Skeletal muscle tissue (tissue), 4 donors: ENCODE measurements around the gene PPARGC1A. TPM values are rescaled to one million over a fixed set of nuclear protein-coding genes. Genes with fewer than 3 reads are reported as not detected.
A peak's percentile ranks its signal among the peaks of the same experiment; 100 is the strongest.

ENCODE experiments used
- H3K27ac ChIP-seq: one replicate; pipeline ENCODE4 v1.7.0; 2013; ENCODE audit warnings: mild to moderate bottlenecking, low read depth, low read length, inconsistent platforms
- H3K27me3 ChIP-seq, 3 donors: one replicate each; pipeline ENCODE4 v1.7.0; 2013; ENCODE audit warnings: low read length in 3 of 3; ENCODE audit not compliant: control insufficient read depth in 3 of 3, insufficient read depth in 3 of 3
- H3K36me3 ChIP-seq, 3 donors: one replicate each; pipeline ENCODE4 v1.7.0; 2013; ENCODE audit warnings: low read length in 3 of 3; ENCODE audit not compliant: control insufficient read depth in 3 of 3, insufficient read depth in 3 of 3
- H3K4me1 ChIP-seq, 3 donors: one replicate each; pipeline ENCODE4 v1.7.0; 2013; ENCODE audit warnings: low read length in 3 of 3, mild to moderate bottlenecking in 3 of 3; ENCODE audit not compliant: control insufficient read depth in 3 of 3, insufficient read depth in 3 of 3
- H3K4me3 ChIP-seq, 3 donors: one replicate each; pipeline ENCODE4 v1.7.0; 2013; ENCODE audit warnings: low read length in 3 of 3
- H3K9ac ChIP-seq, 3 donors: one replicate each; pipeline ENCODE4 v1.7.0; 2013; ENCODE audit warnings: low read length in 3 of 3, mild to moderate bottlenecking in 3 of 3, moderate library complexity in 2 of 3, low read depth in 1 of 3
- H3K9me3 ChIP-seq, 3 donors: one replicate each; pipeline ENCODE4 v1.7.0; 2013; ENCODE audit warnings: low read length in 3 of 3; ENCODE audit not compliant: control insufficient read depth in 3 of 3
- total RNA-seq: library from RNA; depleted of rRNA; stranded (reverse); fragments of >200 nt; gene quantifications from one replicate; pipeline ENCODE4 v1.2.3, GENCODE V29; 2014
- donor health status: Osteomylitis.

PPARGC1A gene
- total RNA-seq, 1 donor from 2014 or later, result 12.5 TPM

DNA sequence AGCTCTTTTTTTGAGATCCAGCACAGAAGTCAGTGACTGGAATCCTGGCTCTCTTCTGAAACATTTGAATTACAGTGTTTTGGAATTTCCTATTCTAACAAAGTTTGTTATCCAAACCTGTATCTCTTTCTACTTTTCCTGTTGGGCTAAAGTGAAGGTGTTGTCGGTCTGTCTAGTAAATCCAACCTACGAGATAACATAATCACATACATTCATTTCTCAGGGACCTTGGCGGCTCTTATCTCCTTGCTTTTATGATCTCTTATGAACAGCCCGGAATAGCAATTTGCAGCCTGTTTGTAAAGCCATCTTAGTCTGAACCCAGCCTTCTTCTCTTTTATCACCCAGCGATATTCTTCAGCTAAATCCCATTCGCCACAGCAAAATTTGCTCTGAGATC, 14.5 kb downstream of the PPARGC1A start:
- no peaks in the 10 kb centered on the region for H3K27me3 ChIP-seq
- H3K9me3 ChIP-seq, result no peaks in the 10 kb centered on the region
- no peak overlapping the region for H3K9ac ChIP-seq
- H3K4me3 ChIP-seq, result no peak overlapping the region
- H3K4me1 ChIP-seq, result peaks cover 43 to 66% (median 47%) of the 10 kb centered on the region in 3 donors
- H3K36me3 ChIP-seq, result no peaks in the 10 kb centered on the region
- H3K27ac ChIP-seq, result peak overlapping the region; percentile 82

DNA sequence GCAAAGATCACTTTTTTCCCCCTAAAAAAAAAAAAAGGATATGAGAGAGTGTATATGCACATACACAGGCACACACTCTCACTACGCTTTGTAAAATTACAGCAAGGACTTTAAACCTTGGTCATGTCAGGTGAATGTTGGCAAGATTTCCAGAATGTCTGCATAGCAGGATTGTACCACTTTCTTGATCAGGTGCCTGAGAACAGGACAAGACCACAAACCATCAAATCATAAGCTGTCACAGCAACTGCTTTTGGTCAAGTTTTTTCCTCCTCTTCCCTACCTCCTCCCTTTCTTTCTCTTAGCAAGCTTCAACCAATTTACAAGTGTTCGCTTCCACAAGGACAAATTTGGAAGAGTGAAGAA, 15.3 kb downstream of the PPARGC1A start:
- Histone ChIP-seq H3K27ac (peak overlapping the region; percentile 82), H3K36me3 (no peaks in the 10 kb centered on the region), H3K4me1 (peaks cover 39 to 63% (median 45%) of the 10 kb centered on the region in 3 donors)

DNA sequence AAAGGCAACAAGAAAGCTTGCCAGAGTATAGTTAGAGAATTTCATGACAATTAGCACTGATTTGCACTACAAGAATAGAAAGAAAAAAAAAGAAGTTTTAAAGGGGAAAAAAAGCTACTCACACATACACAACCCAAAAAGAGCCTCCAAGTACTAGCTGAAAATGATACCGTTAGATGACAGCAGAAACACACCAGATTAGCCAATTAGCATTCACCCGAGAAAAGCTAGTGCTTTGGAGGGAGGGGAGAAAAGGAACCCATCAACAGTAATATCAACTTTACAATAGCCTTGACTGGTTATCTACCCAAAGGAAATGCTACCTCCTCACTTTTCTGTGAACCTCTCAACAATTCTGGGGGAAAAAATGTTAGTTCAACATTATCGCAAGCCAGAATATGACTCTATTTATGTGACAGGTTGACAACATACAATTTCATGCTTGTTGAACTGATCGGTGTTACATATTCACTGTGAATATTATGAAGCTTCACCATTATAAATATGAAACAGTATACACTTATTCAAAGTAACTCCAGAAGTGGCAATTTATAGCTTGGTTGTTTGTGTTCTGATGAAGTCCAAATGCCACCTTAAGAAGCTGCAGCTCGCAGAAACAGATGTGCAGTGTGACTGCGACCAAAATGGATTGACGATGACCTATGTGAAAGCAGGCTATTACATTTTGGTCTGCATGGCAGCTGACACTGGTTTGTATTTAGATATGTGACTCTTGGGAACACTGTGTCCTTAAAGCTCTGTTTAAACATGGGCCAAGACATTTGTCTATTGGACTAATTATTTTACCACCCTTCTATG, 15.9 kb downstream of the PPARGC1A start:
- no peaks in the 10 kb centered on the region for H3K9me3 ChIP-seq
- H3K4me3 ChIP-seq, result peak overlapping the region in 2 of 3 donors; percentile 15 to 47
- no peaks in the 10 kb centered on the region for H3K27me3 ChIP-seq
- peak overlapping the region in 1 of 3 donors; percentile 55 for H3K9ac ChIP-seq
- H3K4me1 ChIP-seq, result peaks cover 41 to 62% (median 43%) of the 10 kb centered on the region in 3 donors
- no peaks in the 10 kb centered on the region for H3K36me3 ChIP-seq
- H3K27ac ChIP-seq, result peak overlapping the region; percentile 82

More for the DNA sequence above, 15.3 kb downstream of the PPARGC1A start:
- Histone ChIP-seq H3K9me3 (no peaks in the 10 kb centered on the region), H3K27me3 (no peaks in the 10 kb centered on the region), H3K9ac (peak overlapping the region in 1 of 3 donors; percentile 40), H3K4me3 (peak overlapping the region in 1 of 3 donors; percentile 44)

DNA sequence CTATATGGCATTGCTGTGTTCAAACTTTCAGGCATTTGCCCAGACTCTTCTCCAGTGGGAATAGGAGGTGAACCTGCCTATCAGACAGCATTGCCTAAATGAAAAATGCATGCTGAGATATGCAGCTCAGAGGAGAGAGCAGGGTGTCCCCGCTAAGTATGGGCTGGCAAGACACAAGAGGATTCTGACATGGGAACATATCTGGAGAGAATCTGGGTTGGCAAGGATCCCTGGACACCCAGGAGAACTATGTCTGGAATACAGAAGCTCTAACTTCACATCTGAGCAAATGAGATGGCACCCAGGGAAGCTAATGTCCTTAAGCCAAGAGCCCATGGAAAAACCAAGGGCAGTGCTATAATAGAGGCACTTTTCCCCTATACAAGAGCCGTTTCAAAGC, 18.4 kb downstream of the PPARGC1A start:
- no peaks in the 10 kb centered on the region for H3K27me3 ChIP-seq
- no peaks in the 10 kb centered on the region for H3K9me3 ChIP-seq
- H3K36me3 ChIP-seq, result peaks cover 0 to 2% (median 0%) of the 10 kb centered on the region in 3 donors
- peak overlapping the region in 1 of 3 donors; percentile 17 for H3K9ac ChIP-seq
- H3K27ac ChIP-seq, result no peak overlapping the region
- H3K4me3 ChIP-seq, result peak overlapping the region; percentile 1 to 31 (median 27)
- peaks cover 41 to 56% (median 49%) of the 10 kb centered on the region in 3 donors for H3K4me1 ChIP-seq

DNA sequence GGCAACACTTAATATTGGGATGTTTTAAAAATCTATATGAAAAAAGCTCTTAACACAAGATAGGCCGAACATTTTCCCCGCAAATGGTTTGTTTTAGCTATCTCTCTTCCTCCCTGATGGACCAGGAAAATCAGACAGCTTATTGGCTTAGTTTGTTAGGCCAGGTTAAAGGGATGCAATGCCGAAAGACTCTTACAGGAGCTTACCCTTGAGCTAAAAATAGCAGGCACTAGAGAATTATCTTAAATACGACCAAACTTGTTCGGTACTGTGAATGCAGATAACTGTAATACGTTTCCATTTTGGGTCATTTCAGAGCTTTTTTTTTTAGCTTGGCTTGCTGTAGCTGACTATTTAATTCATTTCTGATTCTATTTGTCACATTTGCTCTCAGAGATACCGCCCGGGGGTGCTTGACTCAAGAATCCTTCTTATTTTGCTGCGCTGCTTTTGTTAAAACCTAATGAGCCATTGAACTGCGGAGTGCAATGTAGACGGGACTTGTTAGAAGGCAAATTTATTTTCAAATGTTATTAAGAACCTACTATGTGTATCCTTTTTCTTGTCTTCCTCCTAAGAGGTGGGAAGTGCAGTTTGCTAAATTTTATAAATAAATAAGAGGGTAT, 23.3 kb downstream of the PPARGC1A start:
- Histone ChIP-seq H3K9me3 (no peaks in the 10 kb centered on the region), H3K4me1 (peaks cover 23 to 30% (median 25%) of the 10 kb centered on the region in 3 donors), H3K4me3 (no peak overlapping the region), H3K36me3 (peaks cover 0 to 2% (median 0%) of the 10 kb centered on the region in 3 donors), H3K9ac (no peak overlapping the region), H3K27ac (no peak overlapping the region), H3K27me3 (no peaks in the 10 kb centered on the region)

DNA sequence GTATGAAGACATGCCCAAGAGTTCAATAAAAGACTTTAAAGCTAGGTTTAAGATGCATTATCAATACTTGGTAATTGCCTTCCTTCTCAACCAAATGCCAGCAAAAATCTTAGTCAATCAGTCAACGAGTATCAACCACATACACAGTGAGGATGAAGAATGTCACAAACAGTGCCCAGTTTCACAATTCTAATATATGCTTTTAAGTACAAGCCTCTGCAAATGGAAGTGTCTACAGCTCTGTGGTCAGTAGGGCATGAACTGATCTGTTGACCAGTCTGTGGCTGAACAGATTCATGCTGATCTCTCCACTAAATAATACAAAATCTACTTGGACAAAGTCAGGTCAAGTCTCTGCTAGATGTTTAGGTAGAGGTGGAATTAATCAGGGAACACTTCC, 27.9 kb downstream of the PPARGC1A start:
- H3K27me3 ChIP-seq, result no peaks in the 10 kb centered on the region
- H3K9ac ChIP-seq, result no peak overlapping the region
- no peaks in the 10 kb centered on the region for H3K9me3 ChIP-seq
- no peak overlapping the region for H3K4me3 ChIP-seq
- H3K4me1 ChIP-seq, result peaks cover 8 to 11% (median 8%) of the 10 kb centered on the region in 3 donors
- no peaks in the 10 kb centered on the region for H3K36me3 ChIP-seq
- no peak overlapping the region for H3K27ac ChIP-seq

DNA sequence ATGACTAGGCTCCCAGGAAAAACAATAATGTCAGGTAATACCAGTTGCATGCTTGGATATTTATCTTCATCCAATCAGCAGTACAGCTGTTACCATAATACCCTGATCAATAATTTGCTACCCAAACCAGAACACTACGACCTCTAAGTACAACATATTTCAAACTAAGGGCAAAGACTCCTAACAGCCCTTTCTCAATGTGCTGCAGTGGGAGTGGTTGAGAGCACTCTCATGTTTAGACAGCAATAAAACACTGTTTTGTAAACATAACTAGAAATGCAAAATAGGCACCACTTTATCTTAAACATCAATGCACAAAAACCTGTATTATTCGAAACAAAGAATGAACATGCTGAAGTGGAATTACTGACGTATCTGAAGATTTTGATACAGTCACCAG, 28.9 kb downstream of the PPARGC1A start:
- H3K27me3 ChIP-seq, result no peaks in the 10 kb centered on the region
- peaks cover 9 to 20% (median 13%) of the 10 kb centered on the region in 3 donors for H3K4me1 ChIP-seq
- H3K27ac ChIP-seq, result no peak overlapping the region
- no peak overlapping the region for H3K4me3 ChIP-seq
- no peaks in the 10 kb centered on the region for H3K9me3 ChIP-seq
- no peaks in the 10 kb centered on the region for H3K36me3 ChIP-seq
- H3K9ac ChIP-seq, result no peak overlapping the region

DNA sequence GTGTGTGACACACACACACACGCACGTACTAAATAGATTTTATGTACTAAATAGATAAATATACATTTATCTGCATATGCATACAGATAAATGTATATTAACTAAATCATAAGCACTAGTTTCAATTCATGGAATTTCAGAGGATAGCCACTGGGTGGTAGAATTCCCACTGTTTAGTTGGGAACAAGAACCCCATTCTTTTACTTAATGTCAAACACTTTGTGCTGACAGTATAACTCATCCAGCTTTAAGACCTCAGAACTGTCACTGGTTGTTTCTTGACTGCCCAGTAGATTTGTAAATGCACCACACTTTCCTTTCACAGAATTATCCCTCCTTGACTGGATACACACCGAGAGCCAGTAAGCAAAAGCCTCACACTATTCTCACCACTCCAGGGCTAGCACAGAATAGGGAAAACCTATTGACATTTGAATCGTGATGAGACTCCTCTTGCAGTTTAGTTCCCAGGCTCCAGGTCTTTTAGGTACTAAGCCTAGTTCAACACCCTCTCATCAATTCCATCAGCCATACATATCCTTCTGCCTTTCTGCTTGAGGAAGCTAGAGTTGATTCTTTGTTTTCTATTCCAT, 32.4 kb downstream of the PPARGC1A start:
- Histone ChIP-seq H3K27ac (no peak overlapping the region), H3K9ac (no peak overlapping the region), H3K27me3 (no peaks in the 10 kb centered on the region), H3K4me3 (no peak overlapping the region), H3K9me3 (no peaks in the 10 kb centered on the region), H3K4me1 (peaks cover 9 to 25% (median 20%) of the 10 kb centered on the region in 3 donors), H3K36me3 (no peaks in the 10 kb centered on the region)

DNA sequence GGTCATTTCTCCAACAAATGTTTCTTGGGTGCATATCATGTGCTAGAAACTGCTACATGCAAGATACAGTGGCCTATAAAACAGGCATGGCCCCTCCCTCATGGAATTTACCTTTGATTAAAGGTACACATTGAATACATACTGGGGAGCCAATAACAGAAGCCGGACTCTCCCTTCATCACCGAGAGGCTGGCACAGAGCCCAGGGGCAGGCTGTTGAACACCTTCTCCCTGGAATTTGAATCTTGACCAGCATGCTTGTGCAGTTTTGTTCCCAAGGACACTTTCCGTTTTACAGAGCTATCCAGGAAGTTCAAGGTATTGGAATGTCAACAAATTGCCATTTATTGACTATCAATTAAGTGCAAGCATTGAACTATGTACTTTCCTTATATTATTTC, 33.2 kb downstream of the PPARGC1A start:
- Histone ChIP-seq H3K4me3 (no peak overlapping the region), H3K27ac (no peak overlapping the region), H3K36me3 (no peaks in the 10 kb centered on the region), H3K4me1 (peaks cover 9 to 25% (median 18%) of the 10 kb centered on the region in 3 donors), H3K9ac (no peak overlapping the region), H3K27me3 (no peaks in the 10 kb centered on the region), H3K9me3 (no peaks in the 10 kb centered on the region)
